ENCODE results near the gene BRI3.

The BRI3 gene

GRCh38 chr7:98287486-98287959, 6.0 kb downstream of the BRI3 start:
- no peak for DNase-seq (ENCODE audit: low read depth in 2 of 2)

GRCh38 chr7:98288064-98288823, 6.8 kb downstream of the BRI3 start:
- no peak for DNase-seq (ENCODE audit: low read depth in 2 of 2)

GRCh38 chr7:98289333-98289875, 7.9 kb downstream of the BRI3 start:
- no peak for DNase-seq (ENCODE audit: low read depth in 2 of 2)

- no peak for DNase-seq (ENCODE audit: low read depth in 2 of 2)
These were observed 10.2 kb downstream of the BRI3 start for GRCh38 chr7:98291717-98292116.

GRCh38 chr7:98293265-98293664, 11.8 kb downstream of the BRI3 start:
- DNase-seq (ENCODE audit: low read depth in 2 of 2) = no peak

GRCh38 chr7:98293746-98294145, 12.3 kb downstream of the BRI3 start:
- DNase-seq (ENCODE audit: low read depth in 2 of 2) = no peak

GRCh38 chr7:98294326-98294725, 12.8 kb downstream of the BRI3 start:
- no peak for DNase-seq (ENCODE audit: low read depth in 2 of 2)

GRCh38 chr7:98294798-98295382, 13.4 kb downstream of the BRI3 start:
- no peak for DNase-seq (ENCODE audit: low read depth in 2 of 2)

- no peak for DNase-seq (ENCODE audit: low read depth in 2 of 2)
These were observed 14.1 kb downstream of the BRI3 start for GRCh38 chr7:98295467-98296192.

GRCh38 chr7:98296833-98297232, 15.3 kb downstream of the BRI3 start:
- no peak for DNase-seq (ENCODE audit: low read depth in 2 of 2)

- no peak for DNase-seq (ENCODE audit: low read depth in 2 of 2)
These were observed 16.3 kb downstream of the BRI3 start for GRCh38 chr7:98297626-98298286.

GRCh38 chr7:98300595-98301372, 19.3 kb downstream of the BRI3 start:
- no peak for DNase-seq (ENCODE audit: low read depth in 2 of 2)

- DNase-seq (ENCODE audit: low read depth in 2 of 2) = no peak
These were observed 20.4 kb downstream of the BRI3 start for GRCh38 chr7:98301693-98302470.

- no peak for DNase-seq (ENCODE audit: low read depth in 2 of 2)
These were observed 21.8 kb downstream of the BRI3 start for GRCh38 chr7:98303176-98303865.

GRCh38 chr7:98303906-98304305, 22.4 kb downstream of the BRI3 start:
- no peak for DNase-seq (ENCODE audit: low read depth in 2 of 2)

GRCh38 chr7:98305951-98306535, 24.6 kb downstream of the BRI3 start:
- no peak for DNase-seq (ENCODE audit: low read depth in 2 of 2)

GRCh38 chr7:98307971-98308466, 26.5 kb downstream of the BRI3 start:
- no peak for DNase-seq (ENCODE audit: low read depth in 2 of 2)

GRCh38 chr7:98309566-98309965, 28.1 kb downstream of the BRI3 start:
- no peak for DNase-seq (ENCODE audit: low read depth in 2 of 2)

- DNase-seq (ENCODE audit: low read depth in 2 of 2) = no peak
These were observed 30.7 kb downstream of the BRI3 start for GRCh38 chr7:98312201-98312600.

Measured in stimulated activated CD8-positive, alpha-beta memory T cell treated with anti-CD3 and anti-CD28 coated beads, Interleukin-15, amount 100 ng/mL, for 4 hours (primary cell).